B cell (primary cell): ENCODE results near the gene NOTCH1. TPM values are rescaled to one million over a fixed set of nuclear protein-coding genes. Genes with fewer than 3 reads are reported as not detected.

Source experiments
- ATAC-seq: fragments of 200-7000 bp; cut with Tn5 transposase; one replicate; pipeline ENCODE4 v1.10.0; 2021; ENCODE audit warnings: low read depth, mild to moderate bottlenecking, moderate number of reproducible peaks, moderate library complexity
- CTCF ChIA-PET: fragments of 350-600 bp; sonication (Branson Sonifier 250); formaldehyde crosslinking; loops from one replicate; lab custom pipeline; 2021; ENCODE audit warnings: antibody characterized with exemption, inconsistent platforms; lab: Charles Lee
- POLR2A ChIA-PET: fragments of 350-600 bp; sonication (Branson Sonifier 250); formaldehyde crosslinking; loops from one replicate; lab custom pipeline; 2021; ENCODE audit warnings: antibody characterized with exemption; lab: Charles Lee
- DNase-seq: peaks from one replicate; pipeline ENCODE4 v3.0.0; 2013
- H2AFZ ChIP-seq: 2 replicates; pipeline ENCODE4 v1.6.1; 2012; ENCODE audit warnings: mild to moderate bottlenecking, low read depth, low read length; ENCODE audit not compliant: insufficient read depth, poor library complexity, severe bottlenecking
- H3K27ac ChIP-seq, 2 donors: 1 replicate in 1 of 2; 2 replicates in 1 of 2; pipeline ENCODE4 v1.5.1; 2012 to 2013; ENCODE audit warnings: low read length in 2 of 2, mild to moderate bottlenecking in 2 of 2, moderate library complexity in 1 of 2
- H3K27me3 ChIP-seq, 4 experiments: fragments of 200-600 bp in 1 of 4; sonication (generic) in 1 of 4; replicated peaks in 1 of 4; 1 replicate in 2 of 4; 2 replicates in 2 of 4; pipeline versions ENCODE4 v1.6.1 to v1.7.0; 2013 to 2016; ENCODE audit warnings: low read length in 3 of 4, mild to moderate bottlenecking in 2 of 4, mixed read lengths in 1 of 4, moderate library complexity in 1 of 4; ENCODE audit not compliant: insufficient read depth in 4 of 4, control insufficient read depth in 3 of 4; ENCODE audit errors: control extremely low read depth in 1 of 4
- H3K36me3 ChIP-seq, 2 experiments: replicated peaks in 1 of 2; 1 replicate in 1 of 2; 2 replicates in 1 of 2; pipeline versions ENCODE4 v1.6.1 to v1.7.1; 2013; ENCODE audit warnings: low read length in 1 of 2; ENCODE audit not compliant: insufficient read depth in 2 of 2, control insufficient read depth in 1 of 2; ENCODE audit errors: control extremely low read depth in 1 of 2, extremely low read depth in 1 of 2
- H3K4me1 ChIP-seq, 2 donors: fragments of 200-600 bp in 1 of 2; sonication (generic) in 1 of 2; 1 replicate in 1 of 2; 2 replicates in 1 of 2; pipeline versions ENCODE4 v1.5.1 to v1.6.1; 2013 to 2017; ENCODE audit warnings: low read length in 2 of 2; ENCODE audit not compliant: control insufficient read depth in 2 of 2, insufficient read depth in 2 of 2
- H3K4me2 ChIP-seq: replicated peaks from 2 replicates; pipeline ENCODE3; 2012; ENCODE audit warnings: mild to moderate bottlenecking, low read depth, low read length; ENCODE audit not compliant: poor library complexity, severe bottlenecking
- H3K4me3 ChIP-seq, 5 experiments: fragments of 200-600 bp in 1 of 5; sonication (generic) in 1 of 5; 1 replicate in 3 of 5; 2 replicates in 2 of 5; pipeline versions ENCODE4 v1.5.1 to v1.7.0; 2011 to 2016; ENCODE audit warnings: low read length in 4 of 5, mild to moderate bottlenecking in 4 of 5, low read depth in 2 of 5, control low read depth in 1 of 5, moderate library complexity in 1 of 5; ENCODE audit not compliant: insufficient read depth in 1 of 5; ENCODE audit errors: control extremely low read depth in 1 of 5, extremely low read depth in 1 of 5
- H3K79me2 ChIP-seq: fragments of 200-600 bp; sonication (generic); one replicate; pipeline ENCODE4 v1.6.0; 2016; ENCODE audit warnings: low read length; ENCODE audit not compliant: control insufficient read depth, insufficient read depth
- H3K9ac ChIP-seq: fragments of 200-600 bp; sonication (generic); 2 replicates; pipeline ENCODE4 v1.6.1; 2017; ENCODE audit warnings: mild to moderate bottlenecking, low read length, moderate library complexity
- H3K9me3 ChIP-seq, 3 donors: one replicate each; pipeline versions ENCODE4 v1.6.1 to v1.7.1; 2013; ENCODE audit warnings: low read length in 2 of 3; ENCODE audit not compliant: control insufficient read depth in 2 of 3, insufficient read depth in 1 of 3; ENCODE audit errors: control extremely low read depth in 1 of 3
- H4K20me1 ChIP-seq: 2 replicates; pipeline ENCODE4 v1.6.0; 2012; ENCODE audit warnings: mild to moderate bottlenecking, low read length; ENCODE audit not compliant: insufficient read depth, control insufficient read depth, poor library complexity, severe bottlenecking
- H3K27ac Mint-ChIP-seq: one replicate; pipeline ENCODE4 v1.8.0; 2021; ENCODE audit warnings: mixed read lengths
- H3K27me3 Mint-ChIP-seq: one replicate; pipeline ENCODE4 v1.8.0; 2021; ENCODE audit warnings: mixed read lengths
- H3K4me1 Mint-ChIP-seq: one replicate; pipeline ENCODE4 v1.8.0; 2021; ENCODE audit warnings: mixed read lengths
- H3K4me3 Mint-ChIP-seq: one replicate; pipeline ENCODE4 v1.8.0; 2021; ENCODE audit warnings: mixed read lengths
- H3K9me3 Mint-ChIP-seq: one replicate; pipeline ENCODE4 v1.8.0; 2022; ENCODE audit warnings: mixed read lengths; ENCODE audit not compliant: insufficient read depth
- CTCF ChIP-seq: fragments of 200-600 bp; IDR thresholded peaks from one replicate; pipeline ENCODE4 v1.8.0; 2022; ENCODE audit warnings: antibody characterized with exemption, mild to moderate bottlenecking
- EZH2 ChIP-seq: IDR thresholded peaks from 2 replicates; pipeline ENCODE4 v1.6.1; 2012; ENCODE audit warnings: borderline replicate concordance, low read depth, mild to moderate bottlenecking, moderate library complexity, low read length; ENCODE audit not compliant: insufficient read depth, poor library complexity, severe bottlenecking
- WGBS: methylation state at CpG from one replicate; pipeline ENCODE4 v1.1.5; 2013; ENCODE audit warnings: missing lambda C conversion rate; ENCODE audit not compliant: insufficient coverage; 5-methylcytosine and 5-hydroxymethylcytosine counted together
- intact Hi-C: fragments of 100-400 bp; cut with micrococcal nuclease; formaldehyde crosslinking; loops from one replicate; pipeline ENCODE4 v1.10.0; 2022
- polyA plus RNA-seq: library from polyadenylated mRNA; depleted of rRNA; stranded (reverse); fragments of >200 nt; gene quantifications from 2 replicates; pipeline ENCODE4 v1.2.3, GENCODE V29; 2012
- total RNA-seq, 2 donors: library from RNA; stranded (reverse); fragments of 120-200 nt in 1 of 2; gene quantifications; 1 replicate in 1 of 2; 2 replicates in 1 of 2; pipeline versions ENCODE4 v1.2.3 to v1.2.4, GENCODE V29; 2013 to 2022

The NOTCH1 gene
- total and polyA plus RNA-seq, 2 donors (not counting 1 experiment from before 2014, with no cell fraction given): 16.6 to 38.5 TPM

- Histone ChIP-seq H3K4me3 (no peak overlapping the region), H3K36me3 (no peaks in the 10 kb centered on the region), H3K27me3 (no peaks in the 10 kb centered on the region), H3K4me2 (no peak overlapping the region), H3K9me3 (no peaks in the 10 kb centered on the region), H3K79me2 (no peaks in the 10 kb centered on the region), H4K20me1 (no peaks in the 10 kb centered on the region), H3K27ac (no peak overlapping the region), H3K4me1 (peaks cover 0 to 3% of the 10 kb centered on the region in 2 donors), H3K9ac (no peak overlapping the region), H2AFZ (no peak overlapping the region)
- intact Hi-C loops: no loop called here
- Mint-ChIP-seq H3K9me3 (no peaks in the 10 kb centered on the region), H3K27ac (no peak overlapping the region), H3K27me3 (no peaks in the 10 kb centered on the region), H3K4me3 (no peak overlapping the region), H3K4me1 (no peaks in the 10 kb centered on the region)
- WGBS: 94% methylated on average over 10 of the region's 10 CpGs
- DNase-seq (no peak), ATAC-seq (no peak)
- CTCF ChIA-PET: no interaction called here
- TF ChIP-seq CTCF (no peak), EZH2 (no peak)
- POLR2A ChIA-PET: no interaction called here
Observed at GRCh38 chr9:136569526-136570148, 23.8 kb upstream of the NOTCH1 start.

- no peak overlapping the region for H3K4me3 ChIP-seq
- H2AFZ ChIP-seq: no peak overlapping the region
- Mint-ChIP-seq H3K27ac (no peak overlapping the region), H3K27me3 (no peaks in the 10 kb centered on the region), H3K9me3 (no peaks in the 10 kb centered on the region), H3K4me1 (no peaks in the 10 kb centered on the region), H3K4me3 (no peak overlapping the region)
- H3K36me3 ChIP-seq: no peaks in the 10 kb centered on the region
- H3K27ac ChIP-seq: no peak overlapping the region
- no peaks in the 10 kb centered on the region for H3K79me2 ChIP-seq
- CTCF ChIA-PET: no interaction called here
- no peak for TF ChIP-seq CTCF
- TF ChIP-seq EZH2: no peak
- intact Hi-C loops: no loop called here
- H3K4me2 ChIP-seq: no peak overlapping the region
- POLR2A ChIA-PET: interaction anchor here (0.5 kb wide), 1 partner anchor 147 kb away, joined by 5 read pairs; no protein-coding TSS in a partner anchor
- peaks cover 0 to 12% of the 10 kb centered on the region in 2 donors for H3K4me1 ChIP-seq
- ATAC-seq (no peak), DNase-seq (no peak)
- no peaks in the 10 kb centered on the region for H4K20me1 ChIP-seq
- no peaks in the 10 kb centered on the region for H3K27me3 ChIP-seq
- WGBS: 89% methylated on average over 21 of the region's 24 CpGs
- H3K9me3 ChIP-seq: no peaks in the 10 kb centered on the region
- H3K9ac ChIP-seq: no peak overlapping the region
Observed at GRCh38 chr9:136568288-136569081, 22.6 kb upstream of the NOTCH1 start.
